GM21737 (cell line): Measurements from ENCODE around the gene C2orf80.
"Not testable (repeated sequence)": the region's sequence is repeated elsewhere in the genome, so short reads cannot be mapped to it uniquely, and the experiment has no call there.

Experiments used
- ATAC-seq: cut with Tn5 transposase; IDR thresholded peaks from one replicate; pipeline ENCODE4 v1.9.1; 2021; ENCODE audit warnings: mild to moderate bottlenecking, moderate library complexity; ENCODE audit not compliant: unreplicated experiment

C2orf80 gene

GRCh38 chr2:208135794-208136715 is 53.8 kb downstream of the C2orf80 start:
- no peak for ATAC-seq

GRCh38 chr2:208134928-208135586 is 54.8 kb downstream of the C2orf80 start:
- ATAC-seq = no peak

- no peak for ATAC-seq
Observed at GRCh38 chr2:208130712-208131110, 59.1 kb downstream of the C2orf80 start.

- no peak for ATAC-seq
Observed at GRCh38 chr2:208129744-208130711, 59.8 kb downstream of the C2orf80 start, which contains the start of gene CRYGC. TSS of gene CRYGC (minus strand) at chr2:208129828. CDS start at chr2:208129792, 36 bp downstream.

GRCh38 chr2:208128136-208128535 is 61.7 kb downstream of the C2orf80 start:
- no peak for ATAC-seq

- no peak for ATAC-seq
Observed at GRCh38 chr2:208127090-208127489, 62.7 kb downstream of the C2orf80 start.

GRCh38 chr2:208125251-208125650 is 64.6 kb downstream of the C2orf80 start:
- no peak for ATAC-seq

- ATAC-seq = not testable (repeated sequence)
Observed at GRCh38 chr2:208124013-208124715, 65.7 kb downstream of the C2orf80 start, which contains the start of gene CRYGD. TSS of gene CRYGD (minus strand) at chr2:208124524. CDS start at chr2:208124473, 51 bp downstream.

GRCh38 chr2:208122248-208122647 is 67.6 kb downstream of the C2orf80 start:
- no peak for ATAC-seq

- no peak for ATAC-seq
Observed at GRCh38 chr2:208118918-208119317, 70.9 kb downstream of the C2orf80 start.

- ATAC-seq = not testable (repeated sequence)
Observed at GRCh38 chr2:208117390-208117789, 72.4 kb downstream of the C2orf80 start.
